WTC11 (cell line): ENCODE measurements around the gene ZSWIM9.

ENCODE experiments used
- CREB1 ChIP-seq: sonication (generic); formaldehyde crosslinking; IDR thresholded peaks from 2 replicates; pipeline ENCODE4 v1.8.0; 2023; ENCODE audit warnings: mild to moderate bottlenecking, missing genetic modification reagents
- FOXP1 ChIP-seq: sonication (generic); formaldehyde crosslinking; IDR thresholded peaks from 2 replicates; pipeline ENCODE4 v1.8.0; 2022; ENCODE audit warnings: missing genetic modification reagents, mild to moderate bottlenecking, moderate library complexity, borderline replicate concordance
- NFYB ChIP-seq: sonication (generic); formaldehyde crosslinking; conservative IDR thresholded peaks from 2 replicates; pipeline ENCODE4 v1.8.0; 2022; ENCODE audit warnings: low read depth, missing genetic modification reagents
- SMAD4 ChIP-seq: sonication (generic); formaldehyde crosslinking; IDR thresholded peaks from 2 replicates; pipeline ENCODE4 v1.8.0; 2022; ENCODE audit warnings: mild to moderate bottlenecking, missing genetic modification reagents
- TEAD4 ChIP-seq: sonication (generic); formaldehyde crosslinking; IDR thresholded peaks from 2 replicates; pipeline ENCODE4 v1.8.0; 2022; ENCODE audit warnings: mild to moderate bottlenecking, missing genetic modification reagents
- ZNF219 ChIP-seq: sonication (generic); formaldehyde crosslinking; IDR thresholded peaks from 2 replicates; pipeline ENCODE4 v1.8.0; 2023; ENCODE audit warnings: missing genetic modification reagents, mild to moderate bottlenecking, borderline replicate concordance
- TF ChIP-seq, protein P1 (sequence below): fragments of 200-600 bp; IDR thresholded peaks from 2 replicates; pipeline ENCODE4 v1.8.0; 2022; ENCODE audit warnings: antibody characterized with exemption
- TF ChIP-seq, protein P2 (sequence below): sonication (generic); formaldehyde crosslinking; IDR thresholded peaks from 2 replicates; pipeline ENCODE4 v1.8.1; 2022; ENCODE audit warnings: low read depth, missing genetic modification reagents, borderline replicate concordance

DNA sequence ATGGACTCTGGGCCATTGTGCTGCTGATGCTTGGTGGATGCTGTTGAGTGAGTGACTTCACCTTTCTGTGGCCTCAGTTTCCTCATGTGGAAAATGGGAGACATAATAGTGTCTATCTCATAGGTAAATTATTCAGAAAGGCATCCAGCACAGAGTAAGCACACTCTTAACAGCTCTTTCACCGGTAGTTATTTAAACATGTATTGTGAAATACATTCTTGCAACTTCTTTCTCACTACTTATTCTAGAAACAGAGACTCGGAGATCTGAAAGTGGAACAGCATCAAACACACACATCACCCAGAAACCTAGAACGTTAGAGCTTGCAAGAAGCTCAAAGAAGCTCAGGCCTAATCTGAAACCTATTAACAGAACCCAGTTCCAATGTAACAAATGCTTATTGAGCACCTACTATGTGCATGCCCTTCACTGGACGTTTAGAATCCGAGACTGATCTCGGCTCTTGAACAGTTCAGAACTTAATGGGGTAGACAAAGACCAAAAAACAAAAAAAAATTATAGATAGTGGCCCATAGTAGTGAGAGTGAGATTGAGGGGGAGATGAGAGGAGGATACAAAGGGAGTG lies 4.1 kb downstream of the ZSWIM9 start:
- TF ChIP-seq, protein P1, sequence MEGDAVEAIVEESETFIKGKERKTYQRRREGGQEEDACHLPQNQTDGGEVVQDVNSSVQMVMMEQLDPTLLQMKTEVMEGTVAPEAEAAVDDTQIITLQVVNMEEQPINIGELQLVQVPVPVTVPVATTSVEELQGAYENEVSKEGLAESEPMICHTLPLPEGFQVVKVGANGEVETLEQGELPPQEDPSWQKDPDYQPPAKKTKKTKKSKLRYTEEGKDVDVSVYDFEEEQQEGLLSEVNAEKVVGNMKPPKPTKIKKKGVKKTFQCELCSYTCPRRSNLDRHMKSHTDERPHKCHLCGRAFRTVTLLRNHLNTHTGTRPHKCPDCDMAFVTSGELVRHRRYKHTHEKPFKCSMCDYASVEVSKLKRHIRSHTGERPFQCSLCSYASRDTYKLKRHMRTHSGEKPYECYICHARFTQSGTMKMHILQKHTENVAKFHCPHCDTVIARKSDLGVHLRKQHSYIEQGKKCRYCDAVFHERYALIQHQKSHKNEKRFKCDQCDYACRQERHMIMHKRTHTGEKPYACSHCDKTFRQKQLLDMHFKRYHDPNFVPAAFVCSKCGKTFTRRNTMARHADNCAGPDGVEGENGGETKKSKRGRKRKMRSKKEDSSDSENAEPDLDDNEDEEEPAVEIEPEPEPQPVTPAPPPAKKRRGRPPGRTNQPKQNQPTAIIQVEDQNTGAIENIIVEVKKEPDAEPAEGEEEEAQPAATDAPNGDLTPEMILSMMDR = no peak
- TF ChIP-seq NFYB (no peak), ZNF219 (CRISPR knock-in tag) (no peak), TEAD4 (CRISPR knock-in tag) (no peak), CREB1 (CRISPR knock-in tag) (no peak), SMAD4 (CRISPR knock-in tag) (no peak), FOXP1 (CRISPR knock-in tag) (no peak)
- TF ChIP-seq, protein P2, sequence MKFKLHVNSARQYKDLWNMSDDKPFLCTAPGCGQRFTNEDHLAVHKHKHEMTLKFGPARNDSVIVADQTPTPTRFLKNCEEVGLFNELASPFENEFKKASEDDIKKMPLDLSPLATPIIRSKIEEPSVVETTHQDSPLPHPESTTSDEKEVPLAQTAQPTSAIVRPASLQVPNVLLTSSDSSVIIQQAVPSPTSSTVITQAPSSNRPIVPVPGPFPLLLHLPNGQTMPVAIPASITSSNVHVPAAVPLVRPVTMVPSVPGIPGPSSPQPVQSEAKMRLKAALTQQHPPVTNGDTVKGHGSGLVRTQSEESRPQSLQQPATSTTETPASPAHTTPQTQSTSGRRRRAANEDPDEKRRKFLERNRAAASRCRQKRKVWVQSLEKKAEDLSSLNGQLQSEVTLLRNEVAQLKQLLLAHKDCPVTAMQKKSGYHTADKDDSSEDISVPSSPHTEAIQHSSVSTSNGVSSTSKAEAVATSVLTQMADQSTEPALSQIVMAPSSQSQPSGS (CRISPR knock-in tag) = no peak
